Prostate gland (tissue), 2 donors: Measurements from ENCODE around the gene BICRA.

Experiments
- POLR2A ChIP-seq: fragments of 450-650 bp; IDR thresholded peaks from one replicate; pipeline ENCODE4 v1.6.1; 2016; ENCODE audit warnings: antibody characterized with exemption, mild to moderate bottlenecking
- POLR2AphosphoS5 ChIP-seq: sonication (generic); formaldehyde crosslinking; IDR thresholded peaks from one replicate; pipeline ENCODE4 v1.6.1; 2017; ENCODE audit warnings: antibody characterized with exemption
- TF ChIP-seq, protein P1 (sequence below), 4 experiments: fragments of 200-600 bp in 2 of 4; fragments of 450-650 bp in 2 of 4; sonication (generic) in 2 of 4; IDR thresholded peaks; 1 replicate in 3 of 4; 2 replicates in 1 of 4; pipeline ENCODE4 v1.5.1; 2016 to 2019; ENCODE audit warnings: antibody characterized with exemption in 4 of 4, mild to moderate bottlenecking in 2 of 4, moderate library complexity in 2 of 4

DNA sequence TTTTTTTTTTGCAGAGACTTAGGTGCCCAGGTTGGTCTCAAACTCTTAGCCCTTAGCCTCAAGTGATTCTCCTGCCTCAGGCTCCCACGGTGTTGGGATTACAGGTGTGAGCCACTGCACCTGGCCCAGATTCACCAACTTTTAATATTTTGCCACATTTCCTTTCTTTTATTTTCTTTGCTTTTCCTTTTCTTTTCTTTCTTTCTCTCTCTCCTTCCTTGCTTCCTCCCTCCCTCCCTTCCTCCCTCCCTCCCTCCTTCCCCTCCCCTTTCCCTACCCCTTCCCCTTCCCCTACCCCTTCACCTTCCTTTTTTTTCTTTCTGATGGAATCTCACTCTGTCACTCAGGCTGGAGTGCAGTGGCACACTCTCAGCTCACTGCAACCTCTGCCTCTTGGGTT, 35.3 kb downstream of the BICRA start:
- TF ChIP-seq POLR2AphosphoS5: no peak
- TF ChIP-seq, protein P1, sequence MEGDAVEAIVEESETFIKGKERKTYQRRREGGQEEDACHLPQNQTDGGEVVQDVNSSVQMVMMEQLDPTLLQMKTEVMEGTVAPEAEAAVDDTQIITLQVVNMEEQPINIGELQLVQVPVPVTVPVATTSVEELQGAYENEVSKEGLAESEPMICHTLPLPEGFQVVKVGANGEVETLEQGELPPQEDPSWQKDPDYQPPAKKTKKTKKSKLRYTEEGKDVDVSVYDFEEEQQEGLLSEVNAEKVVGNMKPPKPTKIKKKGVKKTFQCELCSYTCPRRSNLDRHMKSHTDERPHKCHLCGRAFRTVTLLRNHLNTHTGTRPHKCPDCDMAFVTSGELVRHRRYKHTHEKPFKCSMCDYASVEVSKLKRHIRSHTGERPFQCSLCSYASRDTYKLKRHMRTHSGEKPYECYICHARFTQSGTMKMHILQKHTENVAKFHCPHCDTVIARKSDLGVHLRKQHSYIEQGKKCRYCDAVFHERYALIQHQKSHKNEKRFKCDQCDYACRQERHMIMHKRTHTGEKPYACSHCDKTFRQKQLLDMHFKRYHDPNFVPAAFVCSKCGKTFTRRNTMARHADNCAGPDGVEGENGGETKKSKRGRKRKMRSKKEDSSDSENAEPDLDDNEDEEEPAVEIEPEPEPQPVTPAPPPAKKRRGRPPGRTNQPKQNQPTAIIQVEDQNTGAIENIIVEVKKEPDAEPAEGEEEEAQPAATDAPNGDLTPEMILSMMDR (IDR thresholded peaks at IDR 0.05): no peak
- no peak for TF ChIP-seq POLR2A
